SK-N-SH (cell line): ENCODE measurements around the gene SPSB1. TPM values are rescaled to one million over a fixed set of nuclear protein-coding genes. Genes with fewer than 3 reads are reported as not detected.

Experiments
- CTCF ChIA-PET: fragments of 300-600, 350-600 bp; formaldehyde crosslinking; extraction: SDS; loops from one replicate; lab custom pipeline; 2021; lab: Yijun Ruan, JAX
- POLR2A ChIA-PET: fragments of 350-600 bp; sonication (Branson Sonifier 250); formaldehyde crosslinking; extraction: SDS; loops from one replicate; lab custom pipeline; 2020; ENCODE audit warnings: antibody characterized with exemption, inconsistent platforms; lab: Yijun Ruan, JAX
- DNase-seq: peaks from one replicate; pipeline ENCODE4 v3.0.0; 2012
- H2AFZ ChIP-seq: fragments of 200-600 bp; sonication (generic); 2 replicates; pipeline ENCODE4 v1.8.1; 2016; ENCODE audit warnings: antibody characterized with exemption, mild to moderate bottlenecking, low read depth
- H3F3A ChIP-seq: fragments of 200-600 bp; sonication (generic); replicated peaks from 2 replicates; pipeline ENCODE3; 2016; ENCODE audit warnings: antibody characterized with exemption, mild to moderate bottlenecking; ENCODE audit not compliant: insufficient read depth
- H3K27ac ChIP-seq, 2 experiments: fragments of 200-500 bp in 1 of 2; fragments of 200-600 bp in 1 of 2; sonication (Bioruptor generic) in 1 of 2; sonication (generic), shearing (Covaris generic) in 1 of 2; 2 replicates each; pipeline versions ENCODE4 v1.5.1 to v1.6.1; 2014 to 2016; ENCODE audit warnings: low read depth in 2 of 2, inconsistent platforms in 1 of 2, low read length in 1 of 2, mild to moderate bottlenecking in 1 of 2, mixed read lengths in 1 of 2
- H3K27me3 ChIP-seq: fragments of 200-600 bp; sonication (generic), shearing (Covaris generic); 2 replicates; pipeline ENCODE4 v1.6.1; 2016; ENCODE audit warnings: mixed run types; ENCODE audit not compliant: insufficient read depth
- H3K36me3 ChIP-seq, 2 experiments: fragments of 200-500 bp in 1 of 2; fragments of 200-600 bp in 1 of 2; sonication (Bioruptor generic) in 1 of 2; sonication (generic) in 1 of 2; replicated peaks in 1 of 2; 2 replicates each; pipeline versions ENCODE3 to v1.5.1; 2014 to 2016; ENCODE audit warnings: low read length in 1 of 2, mild to moderate bottlenecking in 1 of 2; ENCODE audit not compliant: insufficient read depth in 2 of 2, control insufficient read depth in 1 of 2
- H3K4me1 ChIP-seq, 2 experiments: fragments of 200-500 bp in 1 of 2; fragments of 200-600 bp in 1 of 2; sonication (Bioruptor generic) in 1 of 2; sonication (generic), shearing (Covaris generic) in 1 of 2; 2 replicates each; pipeline versions ENCODE4 v1.5.1 to v1.6.1; 2014 to 2016; ENCODE audit warnings: low read depth in 1 of 2, low read length in 1 of 2, mixed run types in 1 of 2; ENCODE audit not compliant: insufficient read depth in 2 of 2, control insufficient read depth in 1 of 2
- H3K4me2 ChIP-seq: fragments of 200-600 bp; sonication (generic), shearing (Covaris generic); 2 replicates; pipeline ENCODE4 v1.6.1; 2017; ENCODE audit warnings: mixed run types
- H3K4me3 ChIP-seq, 2 experiments: fragments of 200-500 bp in 1 of 2; fragments of 200-600 bp in 1 of 2; sonication (Bioruptor generic) in 1 of 2; sonication (generic), shearing (Covaris generic) in 1 of 2; 2 replicates each; pipeline versions ENCODE4 v1.5.1 to v1.8.1; 2014 to 2016; ENCODE audit warnings: low read depth in 2 of 2, inconsistent platforms in 1 of 2, low read length in 1 of 2, mild to moderate bottlenecking in 1 of 2, mixed read lengths in 1 of 2, moderate library complexity in 1 of 2
- H3K79me2 ChIP-seq: fragments of 200-600 bp; sonication (generic); 2 replicates; pipeline ENCODE4 v1.8.1; 2017; ENCODE audit warnings: mild to moderate bottlenecking; ENCODE audit not compliant: insufficient read depth
- H3K9ac ChIP-seq: fragments of 200-600 bp; sonication (generic); 2 replicates; pipeline ENCODE4 v1.6.1; 2017; ENCODE audit warnings: mixed run types
- H3K9me2 ChIP-seq: fragments of 200-600 bp; sonication (generic); 2 replicates; pipeline ENCODE4 v1.6.1; 2017; ENCODE audit warnings: mixed run types
- H3K9me3 ChIP-seq: fragments of 200-600 bp; sonication (generic); 2 replicates; pipeline ENCODE4 v1.6.1; 2017; ENCODE audit warnings: mixed run types, mild to moderate bottlenecking, moderate library complexity
- H4K20me1 ChIP-seq: fragments of 200-600 bp; sonication (generic); 2 replicates; pipeline ENCODE4 v1.6.1; 2017; ENCODE audit warnings: mild to moderate bottlenecking, mixed run types; ENCODE audit not compliant: insufficient read depth
- ELF1 ChIP-seq: IDR thresholded peaks from 2 replicates; pipeline ENCODE4 v1.4.0; 2012
- EP300 ChIP-seq, 2 experiments: IDR thresholded peaks; 2 replicates each; pipeline versions ENCODE4 v1.4.0 to v1.6.1; 2012; ENCODE audit warnings: borderline replicate concordance in 1 of 2, low read depth in 1 of 2, low read length in 1 of 2
- RXRA ChIP-seq: IDR thresholded peaks from 2 replicates; pipeline ENCODE4 v1.4.0; 2012; ENCODE audit warnings: low read depth, mild to moderate bottlenecking, borderline replicate concordance
- YY1 ChIP-seq: IDR thresholded peaks from 2 replicates; pipeline ENCODE4 v1.4.0; 2012; ENCODE audit warnings: low read depth, mild to moderate bottlenecking
- WGBS: methylation state at CpG from one replicate; pipeline ENCODE4 v1.1.6; 2017; ENCODE audit warnings: low lambda C conversion rate; 5-methylcytosine and 5-hydroxymethylcytosine counted together
- polyA plus RNA-seq, 3 experiments: library from polyadenylated mRNA; depleted of rRNA; stranded (reverse); fragments of >200 nt; gene quantifications; 2 replicates each; pipeline ENCODE4 v1.2.3, GENCODE V29; 2012
- TF ChIP-seq, protein P1 (sequence below): IDR thresholded peaks from 2 replicates; pipeline ENCODE4 v1.6.1; 2012; ENCODE audit warnings: mild to moderate bottlenecking, low read depth, low read length, moderate library complexity
- TF ChIP-seq, protein P2 (sequence below): IDR thresholded peaks from 2 replicates; pipeline ENCODE4 v1.4.0; 2012; ENCODE audit warnings: low read depth, borderline replicate concordance
- TF ChIP-seq, protein P3 (sequence below): fragments of 200-600 bp; sonication (generic); IDR thresholded peaks from 2 replicates; pipeline ENCODE4 v1.6.1; 2017; ENCODE audit warnings: antibody characterized with exemption, mild to moderate bottlenecking, moderate library complexity

Gene SPSB1
- polyA plus RNA-seq, 1 of the 3 experiments (the other 2 are of a cell fraction) = 9.2 TPM

DNA sequence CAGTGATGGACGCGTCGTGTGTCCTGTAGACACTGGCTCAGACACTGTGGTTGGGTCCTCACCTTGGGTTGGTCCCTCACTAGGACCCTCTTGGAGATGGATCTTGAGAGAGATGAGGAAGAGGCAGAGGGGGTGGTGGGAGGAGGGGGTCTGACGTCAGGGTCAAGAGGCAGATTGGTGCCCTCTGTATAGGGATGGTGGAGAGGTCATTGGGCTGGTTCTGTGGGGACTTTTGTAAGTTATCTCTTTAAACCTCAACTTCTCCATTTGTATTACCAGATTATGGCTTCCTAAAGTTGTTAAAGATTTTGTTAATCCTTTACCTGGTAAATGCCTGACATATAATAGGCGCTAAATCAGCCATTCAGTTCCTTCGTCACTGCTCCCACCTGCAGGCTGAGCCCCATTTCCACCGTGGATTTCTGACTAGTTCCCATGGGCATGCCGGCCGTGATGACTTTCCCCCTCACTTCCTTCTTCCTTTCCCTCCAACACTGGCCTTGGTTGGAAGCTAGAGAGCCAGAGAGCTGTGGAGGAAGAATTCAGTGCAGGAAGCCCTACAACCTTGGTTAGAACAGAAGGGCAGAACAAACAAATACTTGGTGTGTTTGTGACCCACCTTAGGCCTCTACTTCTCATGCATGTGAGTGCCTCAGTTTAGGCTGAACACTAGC lies 49.5 kb upstream of the SPSB1 start:
- Histone ChIP-seq H2AFZ (no peak overlapping the region), H3K4me3 (no peak overlapping the region), H3K4me2 (no peak overlapping the region), H3K9me2 (no peaks in the 10 kb centered on the region), H3K9me3 (no peaks in the 10 kb centered on the region), H4K20me1 (no peaks in the 10 kb centered on the region; the same call in 1 of the 2 replicates), H3K27me3 (no peaks in the 10 kb centered on the region), H3K4me1 (peaks cover 0 to 5% of the 10 kb centered on the region in 2 experiments; a peak in 1 of 4 replicates), H3K36me3 (peaks cover 5 to 30% of the 10 kb centered on the region in 2 experiments), H3K9ac (no peak overlapping the region), H3F3A (peaks cover 8% of the 10 kb centered on the region), H3K79me2 (peaks cover 15% of the 10 kb centered on the region)
- ChIA-PET POLR2A (no interaction called here), CTCF (interaction anchor here (1.9 to 2.8 kb wide), 3 partner anchors 9 to 248 kb away, joined by 4 to 15 read pairs (median 6); no protein-coding TSS in a partner anchor)
- WGBS = 99% methylated on average over 6 of the region's 9 CpGs
- no peak for DNase-seq
- TF ChIP-seq YY1 (no peak), RXRA (no peak), ELF1 (no peak), EP300 (IDR thresholded peaks at IDR 0.05; ENCODE audit: borderline replicate concordance in 1 of 2, low read depth in 1 of 2, low read length in 1 of 2) (no peak)
- TF ChIP-seq, protein P1, sequence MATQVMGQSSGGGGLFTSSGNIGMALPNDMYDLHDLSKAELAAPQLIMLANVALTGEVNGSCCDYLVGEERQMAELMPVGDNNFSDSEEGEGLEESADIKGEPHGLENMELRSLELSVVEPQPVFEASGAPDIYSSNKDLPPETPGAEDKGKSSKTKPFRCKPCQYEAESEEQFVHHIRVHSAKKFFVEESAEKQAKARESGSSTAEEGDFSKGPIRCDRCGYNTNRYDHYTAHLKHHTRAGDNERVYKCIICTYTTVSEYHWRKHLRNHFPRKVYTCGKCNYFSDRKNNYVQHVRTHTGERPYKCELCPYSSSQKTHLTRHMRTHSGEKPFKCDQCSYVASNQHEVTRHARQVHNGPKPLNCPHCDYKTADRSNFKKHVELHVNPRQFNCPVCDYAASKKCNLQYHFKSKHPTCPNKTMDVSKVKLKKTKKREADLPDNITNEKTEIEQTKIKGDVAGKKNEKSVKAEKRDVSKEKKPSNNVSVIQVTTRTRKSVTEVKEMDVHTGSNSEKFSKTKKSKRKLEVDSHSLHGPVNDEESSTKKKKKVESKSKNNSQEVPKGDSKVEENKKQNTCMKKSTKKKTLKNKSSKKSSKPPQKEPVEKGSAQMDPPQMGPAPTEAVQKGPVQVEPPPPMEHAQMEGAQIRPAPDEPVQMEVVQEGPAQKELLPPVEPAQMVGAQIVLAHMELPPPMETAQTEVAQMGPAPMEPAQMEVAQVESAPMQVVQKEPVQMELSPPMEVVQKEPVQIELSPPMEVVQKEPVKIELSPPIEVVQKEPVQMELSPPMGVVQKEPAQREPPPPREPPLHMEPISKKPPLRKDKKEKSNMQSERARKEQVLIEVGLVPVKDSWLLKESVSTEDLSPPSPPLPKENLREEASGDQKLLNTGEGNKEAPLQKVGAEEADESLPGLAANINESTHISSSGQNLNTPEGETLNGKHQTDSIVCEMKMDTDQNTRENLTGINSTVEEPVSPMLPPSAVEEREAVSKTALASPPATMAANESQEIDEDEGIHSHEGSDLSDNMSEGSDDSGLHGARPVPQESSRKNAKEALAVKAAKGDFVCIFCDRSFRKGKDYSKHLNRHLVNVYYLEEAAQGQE = no peak
- TF ChIP-seq, protein P2, sequence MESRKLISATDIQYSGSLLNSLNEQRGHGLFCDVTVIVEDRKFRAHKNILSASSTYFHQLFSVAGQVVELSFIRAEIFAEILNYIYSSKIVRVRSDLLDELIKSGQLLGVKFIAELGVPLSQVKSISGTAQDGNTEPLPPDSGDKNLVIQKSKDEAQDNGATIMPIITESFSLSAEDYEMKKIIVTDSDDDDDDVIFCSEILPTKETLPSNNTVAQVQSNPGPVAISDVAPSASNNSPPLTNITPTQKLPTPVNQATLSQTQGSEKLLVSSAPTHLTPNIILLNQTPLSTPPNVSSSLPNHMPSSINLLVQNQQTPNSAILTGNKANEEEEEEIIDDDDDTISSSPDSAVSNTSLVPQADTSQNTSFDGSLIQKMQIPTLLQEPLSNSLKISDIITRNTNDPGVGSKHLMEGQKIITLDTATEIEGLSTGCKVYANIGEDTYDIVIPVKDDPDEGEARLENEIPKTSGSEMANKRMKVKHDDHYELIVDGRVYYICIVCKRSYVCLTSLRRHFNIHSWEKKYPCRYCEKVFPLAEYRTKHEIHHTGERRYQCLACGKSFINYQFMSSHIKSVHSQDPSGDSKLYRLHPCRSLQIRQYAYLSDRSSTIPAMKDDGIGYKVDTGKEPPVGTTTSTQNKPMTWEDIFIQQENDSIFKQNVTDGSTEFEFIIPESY = no peak
- TF ChIP-seq, all 33 proteins: peak for 0
- H3K27ac ChIP-seq = no peak overlapping the region

DNA sequence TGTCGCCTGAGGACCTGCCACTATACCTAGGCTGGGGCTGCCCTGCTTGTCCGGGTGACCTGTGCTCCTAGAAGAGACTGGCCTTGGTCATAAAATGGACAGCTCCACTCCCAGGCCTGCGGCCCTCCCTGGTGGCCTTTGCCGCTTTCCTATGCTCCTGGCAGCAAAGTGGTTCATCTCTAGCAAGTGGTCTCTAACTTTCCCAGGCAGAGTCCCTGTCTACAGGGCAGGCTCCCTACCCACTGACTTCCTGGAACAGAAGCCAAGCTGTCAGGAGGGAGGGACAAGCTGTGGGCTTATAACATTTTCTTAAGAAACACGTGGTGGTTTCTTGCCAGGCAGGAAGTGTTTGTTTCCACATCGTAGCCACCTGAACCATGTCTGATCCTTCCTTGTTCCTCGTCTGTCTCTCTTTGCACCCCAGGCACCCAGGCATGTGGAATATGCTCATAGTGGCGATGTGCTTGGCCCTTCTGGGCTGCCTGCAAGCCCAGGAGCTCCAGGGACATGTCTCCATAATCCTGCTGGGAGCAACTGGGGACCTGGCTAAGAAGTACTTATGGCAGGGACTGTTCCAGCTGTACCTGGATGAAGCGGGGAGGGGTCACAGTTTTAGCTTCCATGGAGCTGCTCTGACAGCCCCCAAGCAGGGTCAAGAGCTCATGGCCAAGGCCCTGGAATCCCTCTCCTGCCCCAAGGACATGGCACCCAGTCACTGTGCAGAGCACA lies 48.0 kb upstream of the SPSB1 start:
- peaks cover 0 to under 1% of the 10 kb centered on the region in 2 experiments; a peak in 1 of 4 replicates for H3K4me1 ChIP-seq
- no peak overlapping the region for H3K4me2 ChIP-seq
- WGBS = 93% methylated on average over 4 of the region's 9 CpGs
- H3K4me3 ChIP-seq = no peak overlapping the region
- ChIA-PET CTCF (interaction anchor here (0.8 to 2.8 kb wide), 5 partner anchors 10 to 247 kb away, joined by 3 to 15 read pairs (median 4); partner anchors contain the start of gene H6PD), POLR2A (no interaction called here)
- no peaks in the 10 kb centered on the region for H3K9me3 ChIP-seq
- H3K79me2 ChIP-seq = 0 out of 2 replicates have a peak, but pooled peaks cover 7% of the 10 kb centered on the region
- no peak overlapping the region for H3K9ac ChIP-seq
- TF ChIP-seq, protein P1 = no peak
- TF ChIP-seq, protein P3, sequence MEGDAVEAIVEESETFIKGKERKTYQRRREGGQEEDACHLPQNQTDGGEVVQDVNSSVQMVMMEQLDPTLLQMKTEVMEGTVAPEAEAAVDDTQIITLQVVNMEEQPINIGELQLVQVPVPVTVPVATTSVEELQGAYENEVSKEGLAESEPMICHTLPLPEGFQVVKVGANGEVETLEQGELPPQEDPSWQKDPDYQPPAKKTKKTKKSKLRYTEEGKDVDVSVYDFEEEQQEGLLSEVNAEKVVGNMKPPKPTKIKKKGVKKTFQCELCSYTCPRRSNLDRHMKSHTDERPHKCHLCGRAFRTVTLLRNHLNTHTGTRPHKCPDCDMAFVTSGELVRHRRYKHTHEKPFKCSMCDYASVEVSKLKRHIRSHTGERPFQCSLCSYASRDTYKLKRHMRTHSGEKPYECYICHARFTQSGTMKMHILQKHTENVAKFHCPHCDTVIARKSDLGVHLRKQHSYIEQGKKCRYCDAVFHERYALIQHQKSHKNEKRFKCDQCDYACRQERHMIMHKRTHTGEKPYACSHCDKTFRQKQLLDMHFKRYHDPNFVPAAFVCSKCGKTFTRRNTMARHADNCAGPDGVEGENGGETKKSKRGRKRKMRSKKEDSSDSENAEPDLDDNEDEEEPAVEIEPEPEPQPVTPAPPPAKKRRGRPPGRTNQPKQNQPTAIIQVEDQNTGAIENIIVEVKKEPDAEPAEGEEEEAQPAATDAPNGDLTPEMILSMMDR = no peak
- peaks cover 3% of the 10 kb centered on the region for H3F3A ChIP-seq
- no peaks in the 10 kb centered on the region for H3K27me3 ChIP-seq
- no peak for DNase-seq
- peaks cover 5 to 30% of the 10 kb centered on the region in 2 experiments for H3K36me3 ChIP-seq
- no peaks in the 10 kb centered on the region for H3K9me2 ChIP-seq
- no peak overlapping the region for H3K27ac ChIP-seq
- no peak overlapping the region for H2AFZ ChIP-seq
- H4K20me1 ChIP-seq = no peaks in the 10 kb centered on the region; the same call in 1 of the 2 replicates
